Urothelium cell line (cell line): Measurements from ENCODE around the gene COL18A1.

Experiments used
- DNase-seq: peaks from one replicate; pipeline ENCODE4 v3.0.0; 2011; ENCODE audit warnings: low spot score, mixed read lengths
- FAIRE-seq: peaks from 2 replicates; lab custom pipeline; 2011; peaks lifted over from hg19 to GRCh38; lab: Jason Lieb, UNC

COL18A1 gene

GRCh38 chr21:45487891-45488600 lies 83.1 kb downstream of the COL18A1 start:
- DNase-seq (no peak), FAIRE-seq (no peak)

GRCh38 chr21:45488931-45489721 lies 84.2 kb downstream of the COL18A1 start:
- DNase-seq (no peak), FAIRE-seq (no peak)

GRCh38 chr21:45489722-45489982 lies 84.7 kb downstream of the COL18A1 start:
- no peak for DNase-seq
- no peak for FAIRE-seq

GRCh38 chr21:45490049-45490731 lies 85.2 kb downstream of the COL18A1 start:
- DNase-seq (no peak), FAIRE-seq (no peak)

- DNase-seq (no peak), FAIRE-seq (no peak)
These were observed 86.1 kb downstream of the COL18A1 start for GRCh38 chr21:45491056-45491455.

GRCh38 chr21:45491623-45492022 lies 86.7 kb downstream of the COL18A1 start:
- DNase-seq (no peak), FAIRE-seq (no peak)

GRCh38 chr21:45492765-45493164 lies 87.8 kb downstream of the COL18A1 start:
- no peak for FAIRE-seq
- DNase-seq = no peak

GRCh38 chr21:45493401-45494001 lies 88.5 kb downstream of the COL18A1 start:
- no peak for FAIRE-seq

GRCh38 chr21:45494135-45494850 lies 89.3 kb downstream of the COL18A1 start:
- FAIRE-seq (no peak), DNase-seq (no peak)

More at GRCh38 chr21:45493401-45494001, 88.5 kb downstream of the COL18A1 start:
- DNase-seq = no peak

- peak; percentile 65 for FAIRE-seq
- no peak for DNase-seq
These were observed 90.1 kb downstream of the COL18A1 start for GRCh38 chr21:45494851-45495680.

GRCh38 chr21:45496151-45496967 lies 91.4 kb downstream of the COL18A1 start:
- FAIRE-seq (no peak), DNase-seq (no peak)

GRCh38 chr21:45496968-45497845 lies 92.2 kb downstream of the COL18A1 start:
- FAIRE-seq (no peak), DNase-seq (no peak)

GRCh38 chr21:45497846-45498645 lies 93.1 kb downstream of the COL18A1 start:
- FAIRE-seq (no peak), DNase-seq (no peak)

GRCh38 chr21:45498646-45499000 lies 93.7 kb downstream of the COL18A1 start:
- DNase-seq (no peak), FAIRE-seq (no peak)

- FAIRE-seq (no peak), DNase-seq (no peak)
These were observed 94.3 kb downstream of the COL18A1 start for GRCh38 chr21:45499201-45499750.

- FAIRE-seq = no peak
- no peak for DNase-seq
These were observed 95.1 kb downstream of the COL18A1 start for GRCh38 chr21:45499970-45500577.
